MM.1S (cell line): ENCODE measurements around the gene SEPTIN8.

ENCODE experiments used
- DNase-seq: peaks from one replicate; pipeline ENCODE4 v3.0.0-alpha.2; 2015
- H2AFZ ChIP-seq: fragments of 300-600 bp; sonication (generic); 2 replicates; pipeline ENCODE4 v1.6.0; 2016; ENCODE audit warnings: antibody characterized with exemption, low read length
- H3F3A ChIP-seq: fragments of 300-600 bp; sonication (generic); 2 replicates; pipeline ENCODE4 v1.6.1; 2016; ENCODE audit warnings: mild to moderate bottlenecking, antibody characterized with exemption, low read length, moderate library complexity, mixed read lengths; ENCODE audit not compliant: insufficient read depth
- H3K27ac ChIP-seq: fragments of 300-600 bp; sonication (generic); 2 replicates; pipeline ENCODE4 v1.5.1; 2016; ENCODE audit warnings: mild to moderate bottlenecking, low read length
- H3K27me3 ChIP-seq: fragments of 300-600 bp; sonication (generic); replicated peaks from 2 replicates; pipeline ENCODE4 v1.6.0; 2016; ENCODE audit warnings: low read length; ENCODE audit not compliant: insufficient read depth
- H3K36me3 ChIP-seq: fragments of 300-600 bp; sonication (generic); replicated peaks from 2 replicates; pipeline ENCODE4 v1.6.1; 2016; ENCODE audit warnings: mild to moderate bottlenecking, low read length, mixed read lengths; ENCODE audit not compliant: insufficient read depth
- H3K4me1 ChIP-seq: fragments of 300-600 bp; sonication (generic); 2 replicates; pipeline ENCODE4 v1.6.1; 2016; ENCODE audit warnings: low read length, mixed read lengths
- H3K4me2 ChIP-seq: fragments of 300-600 bp; sonication (generic); 2 replicates; pipeline ENCODE4 v1.6.0; 2016; ENCODE audit warnings: low read depth, low read length
- H3K4me3 ChIP-seq: fragments of 300-600 bp; sonication (generic); 2 replicates; pipeline ENCODE4 v1.5.1; 2016; ENCODE audit warnings: low read length, mixed read lengths
- H3K79me2 ChIP-seq: fragments of 300-600 bp; sonication (generic); 2 replicates; pipeline ENCODE4 v1.6.1; 2016; ENCODE audit warnings: mixed run types, low read length, mixed read lengths
- H3K9ac ChIP-seq: fragments of 300-600 bp; sonication (generic); 2 replicates; pipeline ENCODE4 v1.6.1; 2016; ENCODE audit warnings: low read length, mixed read lengths
- H3K9me2 ChIP-seq: fragments of 300-600 bp; sonication (generic); replicated peaks from 2 replicates; pipeline ENCODE4 v1.6.1; 2016; ENCODE audit warnings: mild to moderate bottlenecking, low read length, mixed read lengths; ENCODE audit not compliant: insufficient read depth
- H3K9me3 ChIP-seq: fragments of 300-600 bp; sonication (generic); replicated peaks from 2 replicates; pipeline ENCODE4 v1.6.1; 2016; ENCODE audit warnings: mild to moderate bottlenecking, low read length, mixed read lengths; ENCODE audit not compliant: insufficient read depth
- H4K20me1 ChIP-seq: fragments of 300-600 bp; sonication (generic); 2 replicates; pipeline ENCODE4 v1.6.1; 2016; ENCODE audit warnings: mild to moderate bottlenecking, low read length, moderate library complexity, mixed read lengths; ENCODE audit not compliant: insufficient read depth
- CTCF ChIP-seq: fragments of 300-600 bp; sonication (generic); IDR thresholded peaks from 2 replicates; pipeline ENCODE4 v1.5.1; 2016; ENCODE audit warnings: antibody characterized with exemption, low read length, mixed read lengths
- EZH2 ChIP-seq: fragments of 300-600 bp; sonication (generic); optimal IDR thresholded peaks from 2 replicates; pipeline ENCODE3; 2017; ENCODE audit warnings: low read depth, mild to moderate bottlenecking, antibody characterized with exemption, low read length, mixed read lengths
- EZH2phosphoT487 ChIP-seq: fragments of 300-600 bp; sonication (generic); IDR thresholded peaks from 2 replicates; pipeline ENCODE4 v1.6.1; 2018; ENCODE audit warnings: antibody characterized with exemption, low read length

The SEPTIN8 gene

GRCh38 chr5:132751971-132752580, 25.0 kb downstream of the SEPTIN8 start:
- Histone ChIP-seq H4K20me1 (no peaks in the 10 kb centered on the region), H3K4me1 (peaks cover 4% of the 10 kb centered on the region; the same call in 1 of the 2 replicates), H3K4me2 (no peak overlapping the region), H3K36me3 (no peaks in the 10 kb centered on the region), H3K9ac (no peak overlapping the region), H3K4me3 (no peak overlapping the region), H3K79me2 (no peaks in the 10 kb centered on the region), H3K27me3 (no peaks in the 10 kb centered on the region), H2AFZ (no peak overlapping the region), H3K27ac (no peak overlapping the region), H3K9me2 (no peaks in the 10 kb centered on the region), H3K9me3 (no peaks in the 10 kb centered on the region), H3F3A (no peaks in the 10 kb centered on the region)
- TF ChIP-seq EZH2 (no peak), EZH2phosphoT487 (no peak), CTCF (no peak)
- no peak for DNase-seq

DNA sequence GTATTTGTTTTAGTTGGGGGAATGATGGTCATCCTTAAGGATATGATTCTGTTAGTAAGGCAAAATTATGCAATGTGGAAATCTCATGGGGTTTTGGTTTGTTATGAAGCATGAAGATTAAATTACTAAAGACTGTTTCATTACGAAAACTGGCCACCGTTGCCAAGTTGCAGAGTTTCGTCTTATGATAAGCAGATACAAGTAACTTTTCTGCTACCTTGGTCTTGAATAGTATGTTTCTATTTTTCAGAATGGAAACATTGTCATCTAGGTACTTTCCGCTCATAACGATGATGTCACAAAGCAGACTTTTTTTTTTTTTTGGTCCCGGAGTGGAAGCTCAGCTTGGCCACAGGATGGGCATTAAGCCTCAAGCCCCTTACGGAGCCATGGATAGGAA, 25.6 kb downstream of the SEPTIN8 start:
- no peak overlapping the region for H2AFZ ChIP-seq
- H3K9ac ChIP-seq, result no peak overlapping the region
- no peaks in the 10 kb centered on the region for H3F3A ChIP-seq
- DNase-seq, result peak; percentile 29
- TF ChIP-seq EZH2phosphoT487, result no peak
- no peak for TF ChIP-seq CTCF
- no peak for TF ChIP-seq EZH2
- H3K27ac ChIP-seq, result peak overlapping the region; percentile 48; the same call in 1 of the 2 replicates
- H3K4me2 ChIP-seq, result no peak overlapping the region
- H3K27me3 ChIP-seq, result no peaks in the 10 kb centered on the region
- H3K36me3 ChIP-seq, result no peaks in the 10 kb centered on the region
- no peak overlapping the region for H3K4me3 ChIP-seq
- no peaks in the 10 kb centered on the region for H3K79me2 ChIP-seq
- no peaks in the 10 kb centered on the region for H3K9me2 ChIP-seq
- no peaks in the 10 kb centered on the region for H3K9me3 ChIP-seq
- H4K20me1 ChIP-seq, result no peaks in the 10 kb centered on the region; the same call in 1 of the 2 replicates
- H3K4me1 ChIP-seq, result peaks cover 4% of the 10 kb centered on the region; the same call in 1 of the 2 replicates

GRCh38 chr5:132750471-132751230, 26.4 kb downstream of the SEPTIN8 start:
- Histone ChIP-seq H3K9me2 (no peaks in the 10 kb centered on the region), H3K4me3 (no peak overlapping the region), H2AFZ (no peak overlapping the region), H3K27me3 (no peaks in the 10 kb centered on the region; the same call in 1 of the 2 replicates), H3K36me3 (no peaks in the 10 kb centered on the region), H4K20me1 (no peaks in the 10 kb centered on the region; the same call in 1 of the 2 replicates), H3K79me2 (no peaks in the 10 kb centered on the region), H3K9ac (no peak overlapping the region), H3K4me2 (no peak overlapping the region), H3K9me3 (no peaks in the 10 kb centered on the region), H3K27ac (peak overlapping the region; percentile 48; the same call in 1 of the 2 replicates), H3F3A (no peaks in the 10 kb centered on the region), H3K4me1 (peaks cover 4% of the 10 kb centered on the region; the same call in 1 of the 2 replicates)
- DNase-seq, result peak; percentile 14
- TF ChIP-seq EZH2 (no peak), CTCF (no peak), EZH2phosphoT487 (no peak)
